Stimulated activated CD4-positive, alpha-beta T cell treated with anti-CD3 and anti-CD28 coated beads, Interleukin-2, amount 100 ng/mL, for 24 hours (primary cell): ENCODE measurements around the gene ARX.

Experiments
- DNase-seq, 2 donors: peaks; one replicate each; pipeline ENCODE4 v3.0.0-alpha.2; 2020

The ARX gene

GRCh38 chrX:25015486-25016360 lies at the start of gene ARX:
TSS of gene ARX (minus strand) at chrX:25015965. CDS start at chrX:25015737, 228 bp downstream.
- peak in 1 of 2 donors; percentile 50 for DNase-seq

- no peak for DNase-seq
Observed at GRCh38 chrX:25059273-25059672, 43.5 kb upstream of the ARX start.

- no peak for DNase-seq
Observed at GRCh38 chrX:25052798-25053534, 37.2 kb upstream of the ARX start.

- no peak for DNase-seq
Observed at GRCh38 chrX:25049971-25050370, 34.2 kb upstream of the ARX start.

- no peak for DNase-seq
Observed at GRCh38 chrX:25049357-25049756, 33.6 kb upstream of the ARX start.

GRCh38 chrX:25048178-25048577 lies 32.4 kb upstream of the ARX start:
- DNase-seq: no peak

GRCh38 chrX:25043192-25043591 lies 27.4 kb upstream of the ARX start:
- DNase-seq: no peak

- DNase-seq: no peak
Observed at GRCh38 chrX:25039036-25039435, 23.3 kb upstream of the ARX start.

- no peak for DNase-seq
Observed at GRCh38 chrX:25034889-25035288, 19.1 kb upstream of the ARX start.

GRCh38 chrX:25029288-25029825 lies 13.6 kb upstream of the ARX start:
- DNase-seq: no peak

- no peak for DNase-seq
Observed at GRCh38 chrX:25028726-25029125, 13.0 kb upstream of the ARX start.

- DNase-seq: no peak
Observed at GRCh38 chrX:25026576-25026975, 10.8 kb upstream of the ARX start.

GRCh38 chrX:25025615-25026014 lies 9.8 kb upstream of the ARX start:
- no peak for DNase-seq

- DNase-seq: no peak
Observed at GRCh38 chrX:25023908-25024307, 8.1 kb upstream of the ARX start.

- no peak for DNase-seq
Observed at GRCh38 chrX:25022499-25023325, 6.9 kb upstream of the ARX start.

GRCh38 chrX:25020905-25021449 lies 5.2 kb upstream of the ARX start:
- DNase-seq: peak; percentile 27 to 54

GRCh38 chrX:25020391-25020904 lies 4.7 kb upstream of the ARX start:
- no peak for DNase-seq

- no peak for DNase-seq
Observed at GRCh38 chrX:25019707-25020390, 4.1 kb upstream of the ARX start.

- no peak for DNase-seq
Observed at GRCh38 chrX:25018682-25019081, 2.9 kb upstream of the ARX start.

- DNase-seq: no peak
Observed at GRCh38 chrX:25017667-25018247, 2.0 kb upstream of the ARX start.

GRCh38 chrX:25016938-25017598 lies 1.3 kb upstream of the ARX start:
- DNase-seq: no peak
